Stimulated activated CD4-positive, alpha-beta T cell treated with anti-CD3 and anti-CD28 coated beads, Interleukin-1b, Interleukin-23, amount 100 ng/mL, for 48 hours (primary cell): ENCODE measurements around the gene HDGFL2.
A peak's percentile ranks its signal among the peaks of the same experiment; 100 is the strongest.
"Not testable (repeated sequence)": the region's sequence is repeated elsewhere in the genome, so short reads cannot be mapped to it uniquely, and the experiment has no call there.

ENCODE experiments used
- DNase-seq: peaks from one replicate; pipeline ENCODE4 v3.0.0-alpha.2; 2020

HDGFL2 gene

DNA sequence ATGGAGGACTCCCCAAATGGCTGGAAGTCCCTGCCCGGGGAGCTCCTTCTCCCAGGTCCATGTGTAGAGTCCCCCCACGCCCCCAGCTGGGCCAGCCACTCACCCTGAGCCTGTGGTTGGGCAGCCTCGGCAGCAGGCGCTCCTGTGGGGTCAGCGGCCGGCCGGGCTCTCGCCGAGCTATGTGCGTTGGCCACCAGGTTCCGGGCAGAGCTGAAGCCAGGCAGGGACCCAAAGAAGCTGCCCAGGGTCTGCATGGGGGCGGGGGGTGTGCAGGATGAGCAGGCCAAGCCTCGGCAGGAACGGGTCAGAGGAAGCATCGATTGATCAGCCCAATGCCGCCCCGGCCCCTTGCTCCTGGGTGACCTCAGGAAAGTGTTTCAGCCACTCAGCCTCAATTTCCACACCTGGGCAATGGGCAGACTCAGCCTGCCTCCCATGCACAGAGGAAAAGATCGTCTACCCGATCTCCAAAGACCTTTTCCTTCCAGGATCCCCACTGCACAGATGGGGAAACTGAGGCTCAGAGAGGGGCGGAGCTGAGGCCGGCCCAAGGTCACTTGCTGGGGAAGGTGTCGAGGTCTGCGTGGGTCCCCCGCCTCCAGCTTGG lies 45.5 kb downstream of the HDGFL2 start:
- no peak for DNase-seq

DNA sequence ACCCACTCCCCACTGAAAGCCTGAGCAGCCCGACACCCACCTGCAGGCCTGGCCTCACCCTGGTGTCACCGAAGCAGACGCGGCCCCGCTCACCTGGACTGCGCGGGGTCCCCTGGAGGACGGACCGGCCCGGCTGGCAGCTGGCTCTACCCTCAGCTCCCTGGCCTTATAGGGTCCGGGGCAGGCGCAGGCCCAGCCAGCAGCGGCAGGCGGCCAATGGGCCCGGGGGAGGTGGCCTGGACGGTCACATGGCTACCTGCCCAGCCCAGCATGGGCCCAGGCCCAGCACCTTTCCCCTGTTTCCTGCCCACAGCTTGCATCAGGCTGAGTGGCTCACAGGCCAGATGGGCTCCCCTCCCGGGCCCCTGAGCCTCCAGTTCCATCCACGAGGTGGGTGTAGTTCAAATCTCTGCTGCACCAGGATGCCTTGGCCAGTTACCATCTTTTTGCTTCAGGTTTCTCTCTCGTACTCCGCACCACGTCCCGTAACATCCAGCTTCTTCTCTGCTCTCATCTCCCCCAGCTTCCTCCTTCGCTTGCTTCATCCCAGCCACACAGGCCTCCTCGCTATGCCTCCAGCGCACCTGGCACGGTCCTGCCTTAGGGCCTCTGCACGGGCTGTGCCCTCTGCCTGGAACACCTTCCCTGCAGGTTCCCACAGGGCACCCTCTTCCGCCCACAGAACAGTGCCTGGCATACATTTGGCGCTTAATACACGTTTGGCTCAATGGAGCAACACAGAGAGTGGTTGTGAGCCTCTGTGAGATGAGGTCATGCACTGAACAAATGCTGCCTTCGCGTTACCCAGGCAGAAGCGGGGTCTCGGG lies 46.5 kb downstream of the HDGFL2 start, which contains the start of gene PLIN4:
Gene PLIN4, minus strand, starts transcription at position 142 of the 827 bp plus-strand sequence. CDS start 214 bp downstream, outside the sequence.
- no peak for DNase-seq

DNA sequence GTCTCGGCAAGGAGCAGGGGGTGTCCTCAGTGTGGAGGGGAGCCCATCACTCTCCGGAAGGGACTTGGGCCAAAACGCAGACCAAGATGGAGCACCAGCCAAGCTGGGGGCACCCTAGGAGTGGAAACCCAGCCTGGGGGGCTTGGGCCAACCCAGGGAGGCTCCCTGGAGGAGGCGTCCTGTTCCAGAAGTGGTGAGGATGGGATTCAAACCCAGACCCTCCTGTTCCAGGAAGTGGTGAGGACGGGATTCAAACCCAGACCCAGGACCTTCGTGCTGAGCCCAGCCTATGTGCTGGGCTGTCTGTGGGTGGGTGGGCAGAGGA lies 47.0 kb downstream of the HDGFL2 start:
- no peak for DNase-seq

DNA sequence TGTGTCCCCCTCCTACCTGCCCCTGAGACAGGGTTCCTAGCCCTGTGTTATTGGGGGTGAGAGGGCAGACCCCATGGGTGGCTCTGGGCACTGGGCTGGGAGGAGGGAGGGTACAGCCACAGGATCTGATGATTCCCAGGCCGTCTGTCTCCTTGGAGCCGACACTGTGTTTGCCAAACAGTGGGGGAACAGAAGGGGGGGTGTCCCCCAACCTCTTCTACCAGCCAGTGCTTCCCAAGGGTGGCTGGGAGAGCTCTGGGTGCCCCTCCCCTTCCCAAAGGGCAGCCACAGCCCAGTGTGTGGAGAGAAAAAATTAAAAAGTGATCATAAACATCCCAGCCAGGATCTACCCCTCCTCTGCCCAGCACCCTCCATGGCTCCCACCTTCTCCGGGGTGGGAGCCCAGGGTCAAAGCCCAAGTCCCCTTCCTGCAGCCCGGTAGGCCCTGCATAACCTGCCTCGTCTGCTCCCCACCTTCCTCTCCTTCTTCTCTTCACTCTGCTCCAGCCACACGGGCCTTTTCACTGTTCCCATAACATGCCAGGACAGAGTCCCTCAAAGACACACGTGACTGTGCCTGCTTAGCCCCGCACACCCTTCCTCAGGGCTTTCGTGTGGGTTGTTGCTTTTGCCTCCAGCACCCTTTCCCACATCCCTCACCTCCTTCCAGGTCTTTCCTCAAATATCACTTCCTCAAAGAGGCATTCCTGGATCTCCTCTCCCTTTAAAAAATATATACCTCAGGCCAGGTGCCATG lies 47.6 kb downstream of the HDGFL2 start:
- DNase-seq, result no peak

DNA sequence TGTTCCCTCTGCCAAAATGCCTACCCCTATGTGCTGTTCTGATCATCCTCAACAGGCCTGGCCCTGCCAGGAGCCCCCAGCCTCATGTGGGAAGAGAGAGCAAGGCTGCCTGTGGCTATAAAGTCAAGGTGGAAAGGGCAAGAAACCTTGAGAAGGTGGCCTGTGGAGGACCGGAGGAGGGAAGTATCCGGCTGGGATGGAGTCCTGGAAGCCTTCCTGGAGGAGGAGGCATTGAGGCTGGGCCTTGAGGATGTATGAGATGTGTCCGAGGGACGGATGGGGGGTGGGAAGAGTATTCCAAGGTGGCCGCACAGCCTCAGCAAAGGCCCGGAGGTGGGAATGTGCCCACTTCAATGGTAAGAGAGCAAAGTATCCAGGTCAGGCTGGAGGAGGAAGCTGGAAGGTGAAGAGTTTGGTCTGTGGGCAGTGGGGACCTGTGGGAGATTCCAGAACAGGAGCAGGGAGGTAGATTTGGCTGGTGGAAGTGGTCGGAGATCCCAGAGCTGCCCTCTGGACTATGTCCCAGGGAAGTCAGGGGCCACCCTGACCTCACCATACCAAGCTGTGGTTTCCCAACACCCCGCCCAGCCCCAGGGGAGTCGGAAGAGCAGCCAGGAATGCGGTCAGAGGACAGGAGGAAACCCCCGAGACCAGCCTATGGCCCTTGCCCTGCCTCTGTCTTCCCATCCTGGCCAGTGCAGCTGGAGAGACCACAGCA lies 49.2 kb downstream of the HDGFL2 start:
- no peak for DNase-seq

DNA sequence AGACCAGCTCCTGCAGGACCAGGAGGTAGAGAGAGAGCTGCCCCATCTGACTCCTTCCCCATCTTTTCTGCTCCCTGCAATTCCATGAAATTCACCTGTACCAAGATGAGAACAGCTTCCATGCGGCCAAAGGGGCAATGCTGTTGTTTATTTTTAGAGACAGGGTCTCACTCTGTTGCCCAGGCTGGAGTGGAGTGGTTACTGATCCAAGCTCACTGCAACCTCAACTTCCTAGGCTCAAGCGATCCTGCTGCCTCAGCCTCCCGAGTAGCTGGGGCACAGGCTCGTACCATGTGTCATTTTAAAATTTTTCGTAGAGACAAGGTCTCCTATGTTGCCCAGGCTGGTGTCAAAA lies 49.8 kb downstream of the HDGFL2 start:
- no peak for DNase-seq

DNA sequence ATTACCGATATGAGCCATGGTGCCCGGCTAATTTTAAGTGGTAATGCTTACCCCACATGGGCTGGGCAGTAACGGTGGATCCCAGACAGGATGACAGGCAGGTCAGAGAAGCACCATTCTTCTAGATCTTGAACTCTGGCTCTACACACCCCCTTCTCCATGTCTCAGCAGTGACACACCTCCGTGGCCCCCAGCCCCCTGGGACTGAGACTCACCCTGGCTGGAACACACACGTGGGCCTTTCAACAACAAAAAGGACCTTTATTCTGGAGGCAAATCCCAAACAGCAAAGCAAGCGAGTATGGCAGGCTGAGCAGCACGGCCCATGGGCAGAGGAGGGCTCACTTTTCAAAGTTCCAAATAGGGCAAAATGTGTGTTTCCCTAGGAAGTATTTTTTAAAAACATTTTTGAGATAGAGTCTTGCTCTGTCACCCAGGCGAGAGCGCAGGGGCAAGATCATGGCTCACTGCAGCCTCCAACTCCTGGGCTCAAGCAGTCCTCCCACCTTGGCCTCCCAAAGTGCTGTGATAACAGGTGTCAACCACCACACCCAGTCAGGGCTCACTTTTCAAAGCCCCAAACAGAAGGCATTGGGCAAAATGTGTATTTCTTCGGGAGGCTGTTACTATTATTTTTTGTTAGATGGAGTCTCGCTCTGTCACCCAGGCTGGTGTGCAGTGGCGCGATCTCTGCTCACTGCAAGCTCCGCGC lies 50.4 kb downstream of the HDGFL2 start:
- no peak for DNase-seq

DNA sequence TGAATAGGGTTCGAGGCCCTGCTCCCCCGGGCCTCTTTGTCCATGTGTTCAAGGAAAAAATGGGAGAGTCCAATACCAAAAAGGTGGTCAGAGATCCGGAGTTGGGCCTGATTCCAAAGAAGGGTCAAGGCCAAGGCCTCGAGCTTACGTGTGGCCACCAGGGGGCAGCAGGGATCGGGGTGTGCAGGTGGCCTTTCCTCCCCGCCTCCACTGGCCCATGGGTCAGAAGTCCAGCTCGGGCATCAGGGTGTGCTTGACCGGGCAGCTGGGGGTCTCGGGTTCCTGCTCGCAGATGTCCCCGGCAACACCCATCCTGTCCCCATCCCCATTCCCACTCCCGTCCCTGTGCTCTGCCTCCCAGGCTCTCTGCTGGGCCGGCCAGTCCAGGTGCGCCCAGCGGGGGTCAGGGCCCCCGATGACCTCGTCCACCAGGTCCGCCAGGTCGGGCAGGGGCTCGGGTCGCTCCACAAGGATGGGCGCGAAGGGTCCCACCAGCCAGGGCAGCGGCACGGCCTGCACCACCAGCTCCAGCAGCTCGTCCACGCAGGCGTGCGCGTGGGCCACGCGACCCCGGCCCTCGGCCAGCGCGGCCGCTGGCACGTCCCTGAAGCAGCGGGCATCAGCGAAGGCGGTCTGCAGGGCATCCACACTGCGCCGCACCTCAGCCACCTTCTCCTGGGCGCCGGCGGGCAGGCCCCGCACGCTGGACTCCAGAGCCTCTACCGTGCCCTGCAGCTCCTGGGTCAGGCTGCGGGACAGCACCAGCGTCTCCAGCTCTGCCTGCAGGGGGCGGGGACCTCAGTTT lies 51.4 kb downstream of the HDGFL2 start:
- peak; percentile 12 for DNase-seq

DNA sequence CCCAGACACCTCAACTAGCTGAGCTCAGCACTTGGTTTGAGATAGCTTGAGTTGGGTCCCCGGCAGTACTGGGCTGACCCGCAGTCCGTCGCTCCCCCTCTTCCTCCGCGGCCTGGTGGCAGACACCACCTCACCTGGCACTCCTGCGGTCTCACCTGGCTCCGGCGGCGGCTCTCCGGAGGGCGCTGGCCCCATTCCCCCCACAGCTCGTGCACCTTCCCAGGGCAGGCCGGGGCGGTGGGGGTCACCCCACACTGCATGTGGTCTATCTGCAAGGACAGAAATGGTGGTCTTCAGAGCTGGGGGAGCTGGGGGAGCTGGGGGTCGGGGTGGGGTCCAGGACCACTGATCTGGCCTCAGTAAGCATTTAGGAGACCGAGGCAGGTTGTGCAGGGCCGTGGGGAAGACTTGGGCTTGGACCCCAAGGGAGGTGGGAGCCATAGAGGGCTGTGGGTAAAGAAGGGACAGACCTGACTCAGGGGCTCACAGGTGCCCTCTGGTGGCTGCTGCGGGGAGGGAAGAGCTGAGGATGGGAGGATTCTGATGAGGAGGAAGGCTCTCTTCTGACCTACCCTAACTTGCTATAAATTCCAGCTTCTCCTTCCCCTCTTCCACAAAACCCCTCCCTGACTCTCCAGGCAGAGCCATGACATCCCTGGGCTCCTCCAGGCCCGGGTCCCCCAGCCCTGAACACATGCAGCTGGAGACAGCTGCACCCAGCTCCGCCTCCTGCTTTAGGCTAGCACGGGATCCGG lies 52.9 kb downstream of the HDGFL2 start:
- peak; percentile 74 for DNase-seq

DNA sequence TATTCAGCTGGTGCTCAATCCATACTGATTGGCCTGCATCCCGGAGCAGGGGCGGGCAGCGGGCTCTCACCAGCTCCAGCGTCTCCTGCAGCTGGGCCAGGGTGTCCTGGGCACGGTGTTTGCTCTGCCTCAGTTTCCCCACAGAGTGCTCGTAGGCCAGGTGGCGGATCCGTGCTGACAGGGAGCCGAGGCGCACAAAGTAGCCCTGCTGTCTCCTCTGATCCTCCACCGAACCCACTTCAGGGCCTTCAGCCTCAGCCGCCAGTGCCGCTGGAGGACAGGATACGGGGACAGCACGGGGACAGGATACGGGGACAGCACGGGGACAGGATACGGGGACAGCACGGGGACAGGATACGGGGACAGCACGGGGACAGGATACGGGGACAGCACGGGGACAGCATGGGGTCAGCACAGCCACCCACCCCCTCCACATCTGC lies 53.5 kb downstream of the HDGFL2 start:
- no peak for DNase-seq

DNA sequence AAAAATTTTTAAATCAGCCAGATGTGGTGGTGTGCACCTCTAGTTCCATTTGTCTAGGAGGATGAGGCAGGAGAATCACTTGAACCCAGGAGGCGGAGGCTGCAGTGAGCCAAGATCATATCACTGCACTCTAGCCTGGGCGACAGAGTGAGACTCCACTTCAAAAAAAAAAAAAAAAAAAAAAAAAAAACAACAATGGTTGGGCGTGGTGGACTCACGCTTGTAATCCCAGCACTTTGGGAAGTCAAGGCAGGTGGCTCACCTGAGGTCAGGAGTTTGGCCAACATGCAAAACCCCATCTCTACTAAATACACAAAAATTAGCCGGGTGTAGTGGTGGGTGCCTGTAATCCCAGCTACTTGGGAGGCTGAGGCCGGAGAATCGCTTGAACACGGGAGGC lies 55.3 kb downstream of the HDGFL2 start:
- DNase-seq, result not testable (repeated sequence)

DNA sequence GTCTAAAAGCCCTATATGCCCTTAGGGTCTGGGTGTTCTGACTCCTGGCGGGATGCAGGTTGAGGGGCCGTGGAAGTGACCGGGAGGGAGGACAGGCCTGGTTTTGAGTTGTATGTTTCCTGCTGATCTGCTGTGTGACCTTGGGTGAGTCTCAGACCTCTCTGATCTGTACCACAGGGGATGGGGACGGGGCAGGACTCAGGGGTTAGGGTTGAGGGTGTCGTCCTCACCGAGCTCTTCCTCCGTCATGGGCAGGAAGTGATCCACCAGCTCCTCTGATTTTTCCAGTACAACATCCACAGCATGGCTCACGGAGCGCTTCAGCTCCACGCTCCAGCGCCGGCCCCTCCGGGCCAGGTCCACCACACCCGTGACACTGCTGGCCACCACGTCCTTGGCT lies 56.7 kb downstream of the HDGFL2 start:
- DNase-seq, result no peak

DNA sequence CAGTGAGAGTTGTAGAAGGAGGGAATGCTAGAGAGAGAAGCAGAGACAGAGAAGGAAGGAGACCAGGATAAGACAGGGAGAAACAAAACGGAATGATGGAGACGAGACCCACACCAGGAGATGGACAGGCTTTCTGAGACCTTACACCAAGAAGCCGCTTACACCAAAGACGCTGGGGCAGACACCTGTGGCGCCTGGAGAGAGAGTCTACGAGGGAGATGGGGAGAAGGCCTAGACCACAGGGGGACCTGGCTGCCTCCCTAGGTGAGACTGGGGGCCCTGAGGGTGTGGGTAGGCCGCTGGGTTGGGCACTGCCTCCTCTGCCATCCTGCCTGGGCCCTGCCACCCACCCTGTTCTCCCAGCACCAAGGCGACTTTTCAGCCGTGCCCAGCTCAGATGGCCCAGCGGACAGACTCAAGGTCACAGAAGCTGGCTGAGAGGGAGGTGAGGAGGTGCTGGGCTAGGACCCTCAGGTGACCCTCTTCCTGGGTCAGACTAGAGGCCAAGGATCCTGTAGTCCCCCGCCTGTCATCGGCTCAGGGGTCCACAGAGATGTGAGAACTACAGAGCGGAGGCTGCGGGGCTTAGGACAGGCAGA lies 57.9 kb downstream of the HDGFL2 start:
- DNase-seq, result no peak

DNA sequence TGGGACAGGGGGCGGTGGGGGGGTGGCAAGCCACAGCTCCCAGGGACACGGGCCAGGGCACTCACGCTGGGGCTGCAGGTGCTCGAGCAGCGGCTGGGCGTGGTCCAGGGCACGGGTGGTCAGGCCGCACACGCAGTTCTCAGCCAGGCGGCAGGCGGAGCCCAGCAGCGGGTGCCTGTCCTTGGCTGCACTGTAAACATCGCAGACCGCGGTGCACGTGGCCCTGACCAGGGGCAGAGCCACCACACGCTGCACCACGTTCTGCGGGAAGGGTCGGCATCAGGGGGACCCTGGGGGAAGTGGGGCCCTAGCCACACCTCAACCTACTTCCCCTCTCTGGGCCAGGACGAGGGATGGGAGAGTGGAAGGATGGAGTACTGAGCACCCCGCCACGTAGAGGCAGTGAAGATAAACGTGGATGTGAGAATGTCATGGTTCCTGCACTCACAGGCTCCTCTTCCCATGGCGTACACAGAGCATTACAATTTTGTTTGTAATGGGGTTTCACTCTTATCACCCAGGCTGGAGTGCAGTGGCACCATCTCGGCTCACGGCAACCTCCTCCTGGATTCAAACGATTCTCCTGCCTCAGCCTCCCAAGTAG lies 59.6 kb downstream of the HDGFL2 start:
- DNase-seq, result no peak

DNA sequence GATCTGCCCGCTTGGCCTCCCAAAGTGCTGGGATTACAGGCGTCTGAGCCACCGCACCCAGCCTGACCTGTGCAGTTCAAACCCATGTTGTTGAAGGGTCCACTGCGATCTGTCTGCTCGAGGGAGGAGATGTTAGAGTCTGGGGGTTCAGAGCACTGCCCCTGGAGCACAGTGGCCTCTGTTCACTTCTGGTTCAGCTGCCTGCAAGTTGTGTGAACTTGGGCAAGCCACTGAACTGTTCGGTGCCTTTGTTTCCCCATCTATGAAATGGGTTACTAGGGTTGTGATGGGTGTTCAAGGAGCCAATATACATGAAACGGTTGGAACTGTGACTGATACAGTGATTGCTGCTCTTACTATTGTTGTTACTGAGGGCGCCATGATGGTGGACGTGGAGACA lies 61.2 kb downstream of the HDGFL2 start:
- no peak for DNase-seq

DNA sequence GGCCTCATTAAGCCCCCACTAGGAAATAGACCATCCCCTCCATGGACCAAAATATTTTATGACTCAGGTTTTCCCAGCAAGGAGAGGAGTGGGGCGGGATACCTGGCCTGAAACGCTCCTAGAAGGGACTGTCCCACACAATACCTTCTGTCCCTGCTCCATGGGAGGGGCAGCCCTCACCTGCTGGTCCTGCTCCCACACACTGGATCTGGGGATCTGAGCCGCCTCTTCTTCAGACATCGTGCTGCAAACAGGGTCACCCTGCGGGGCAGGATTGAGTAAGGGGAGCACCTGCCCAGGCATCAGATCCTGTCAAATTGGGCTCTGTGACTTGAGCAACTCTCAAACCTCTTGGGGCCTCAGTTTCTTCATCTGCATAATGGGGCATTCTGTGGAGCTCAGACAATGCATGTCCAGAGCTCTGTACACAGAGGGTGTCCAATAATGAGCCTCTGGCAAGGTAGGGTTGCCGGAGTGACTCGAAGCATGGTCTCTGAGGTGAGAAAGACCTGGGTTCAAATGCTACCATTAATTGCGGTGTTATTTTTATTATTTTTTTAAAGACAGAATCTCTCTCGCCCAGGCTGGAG lies 61.8 kb downstream of the HDGFL2 start:
- no peak for DNase-seq

DNA sequence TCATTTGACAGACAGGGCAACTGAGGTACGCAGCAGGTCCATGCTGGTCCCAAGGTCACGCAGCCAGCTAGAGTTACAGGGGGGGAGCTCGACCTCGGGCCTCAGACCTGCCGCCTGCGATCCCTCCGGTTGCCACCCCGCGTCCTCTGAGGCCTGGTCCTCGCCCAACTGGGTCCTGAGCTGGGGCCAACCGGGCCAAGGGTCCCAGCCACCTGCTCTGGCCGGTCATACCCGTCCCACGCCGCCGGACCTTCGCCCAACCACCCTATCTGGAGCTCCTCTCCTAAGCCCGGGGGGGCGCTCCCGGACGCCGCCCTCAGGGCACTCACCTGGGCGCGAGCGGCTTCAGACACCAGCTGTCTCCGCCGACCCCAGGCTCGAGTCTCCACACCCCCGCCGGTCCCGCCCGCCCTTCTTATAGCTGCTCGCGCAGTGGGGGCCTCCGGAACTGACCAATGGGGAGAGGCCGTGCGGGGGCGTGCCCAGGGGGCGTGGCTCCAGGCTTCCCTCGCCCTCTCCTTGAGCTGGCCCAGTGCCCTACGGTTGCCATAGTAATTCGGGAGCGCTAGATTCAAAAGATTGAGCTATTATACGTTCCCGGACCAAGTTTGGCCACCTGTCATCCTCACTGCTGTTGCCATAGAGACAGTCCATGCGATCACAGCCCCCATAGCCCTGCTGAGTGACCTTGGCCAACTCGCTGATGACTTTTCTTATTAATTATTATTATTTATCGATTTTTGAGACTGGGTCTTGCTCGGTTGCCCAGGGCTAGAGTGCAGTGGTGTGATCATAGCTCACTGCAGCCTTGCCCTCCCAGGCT lies 63.0 kb downstream of the HDGFL2 start, which contains the start of gene PLIN5:
Gene PLIN5, minus strand, starts transcription at position 389 of the 823 bp plus-strand sequence. CDS start 1,150 bp downstream, outside the sequence.
- peak; percentile 49 for DNase-seq

DNA sequence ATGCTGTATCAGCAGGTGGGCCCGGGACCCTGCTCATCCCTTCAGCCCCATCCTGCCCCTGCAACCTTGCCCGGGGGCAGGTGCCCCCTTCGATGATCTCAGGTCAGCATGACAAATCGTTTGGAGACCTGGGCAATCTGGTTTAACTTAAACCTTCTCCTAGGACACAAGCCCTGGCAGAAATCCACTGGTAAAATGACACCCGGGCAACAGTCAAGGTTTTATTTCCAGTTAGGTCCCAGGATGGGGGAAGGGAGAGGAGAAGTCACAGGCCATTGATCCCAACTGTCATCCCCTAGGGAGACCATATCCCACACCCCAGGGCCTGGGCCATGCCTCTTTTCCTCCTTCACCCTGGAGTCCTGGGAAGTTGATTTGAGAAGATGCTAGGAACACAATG lies 64.7 kb downstream of the HDGFL2 start:
- no peak for DNase-seq
